ENCODE data around the gene CEACAM19.

GRCh38 chr19:44643605-44644401, 27.5 kb upstream of the CEACAM19 start, which contains the start of gene PVR:
- TF ChIP-seq RARB (CRISPR knock-in tag; IDR thresholded peaks at IDR 0.05) (no peak), ESRRG (CRISPR knock-in tag; IDR thresholded peaks at IDR 0.05) (no peak), ZFP3 (CRISPR knock-in tag; IDR thresholded peaks at IDR 0.05) (no peak), ISL1 (CRISPR knock-in tag; IDR thresholded peaks at IDR 0.05) (peak; percentile 10; the same call in 1 of the 2 replicates), TOX (CRISPR knock-in tag; IDR thresholded peaks at IDR 0.05; ENCODE audit: borderline replicate concordance) (no peak), CSDC2 (CRISPR knock-in tag; IDR thresholded peaks at IDR 0.05) (no peak), ARNTL (CRISPR knock-in tag; IDR thresholded peaks at IDR 0.05; ENCODE audit: borderline replicate concordance, low read depth) (no peak), BACH2 (CRISPR knock-in tag; IDR thresholded peaks at IDR 0.05; ENCODE audit: borderline replicate concordance) (no peak), ZFP30 (CRISPR knock-in tag; IDR thresholded peaks at IDR 0.05) (no peak), ZNF8 (CRISPR knock-in tag; IDR thresholded peaks at IDR 0.05) (no peak), SNAI2 (CRISPR knock-in tag; IDR thresholded peaks at IDR 0.05) (no peak)
- TF ChIP-seq, protein P1, sequence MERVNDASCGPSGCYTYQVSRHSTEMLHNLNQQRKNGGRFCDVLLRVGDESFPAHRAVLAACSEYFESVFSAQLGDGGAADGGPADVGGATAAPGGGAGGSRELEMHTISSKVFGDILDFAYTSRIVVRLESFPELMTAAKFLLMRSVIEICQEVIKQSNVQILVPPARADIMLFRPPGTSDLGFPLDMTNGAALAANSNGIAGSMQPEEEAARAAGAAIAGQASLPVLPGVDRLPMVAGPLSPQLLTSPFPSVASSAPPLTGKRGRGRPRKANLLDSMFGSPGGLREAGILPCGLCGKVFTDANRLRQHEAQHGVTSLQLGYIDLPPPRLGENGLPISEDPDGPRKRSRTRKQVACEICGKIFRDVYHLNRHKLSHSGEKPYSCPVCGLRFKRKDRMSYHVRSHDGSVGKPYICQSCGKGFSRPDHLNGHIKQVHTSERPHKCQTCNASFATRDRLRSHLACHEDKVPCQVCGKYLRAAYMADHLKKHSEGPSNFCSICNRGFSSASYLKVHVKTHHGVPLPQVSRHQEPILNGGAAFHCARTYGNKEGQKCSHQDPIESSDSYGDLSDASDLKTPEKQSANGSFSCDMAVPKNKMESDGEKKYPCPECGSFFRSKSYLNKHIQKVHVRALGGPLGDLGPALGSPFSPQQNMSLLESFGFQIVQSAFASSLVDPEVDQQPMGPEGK (CRISPR knock-in tag; IDR thresholded peaks at IDR 0.05; ENCODE audit: borderline replicate concordance): peak; percentile 91
- TF ChIP-seq, protein P2, sequence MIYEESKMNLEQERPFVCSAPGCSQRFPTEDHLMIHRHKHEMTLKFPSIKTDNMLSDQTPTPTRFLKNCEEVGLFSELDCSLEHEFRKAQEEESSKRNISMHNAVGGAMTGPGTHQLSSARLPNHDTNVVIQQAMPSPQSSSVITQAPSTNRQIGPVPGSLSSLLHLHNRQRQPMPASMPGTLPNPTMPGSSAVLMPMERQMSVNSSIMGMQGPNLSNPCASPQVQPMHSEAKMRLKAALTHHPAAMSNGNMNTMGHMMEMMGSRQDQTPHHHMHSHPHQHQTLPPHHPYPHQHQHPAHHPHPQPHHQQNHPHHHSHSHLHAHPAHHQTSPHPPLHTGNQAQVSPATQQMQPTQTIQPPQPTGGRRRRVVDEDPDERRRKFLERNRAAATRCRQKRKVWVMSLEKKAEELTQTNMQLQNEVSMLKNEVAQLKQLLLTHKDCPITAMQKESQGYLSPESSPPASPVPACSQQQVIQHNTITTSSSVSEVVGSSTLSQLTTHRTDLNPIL (CRISPR knock-in tag; IDR thresholded peaks at IDR 0.05; ENCODE audit: low read depth): no peak
